K562 (cell line): ENCODE data around the gene DAP. TPM values are rescaled to one million over a fixed set of nuclear protein-coding genes. Genes with fewer than 3 reads are reported as not detected.

ENCODE experiments used
- ATAC-seq: fragments of 200-7000 bp; cut with Tn5 transposase; 3 replicates; pipeline ENCODE4 v1.9.1; 2020; ENCODE audit warnings: moderate library complexity
- BruUV-seq: library from RNA; stranded (reverse); fragments of 400-500 nt; replicated peaks from 2 replicates; lab custom pipeline; 2021; lab: Mats Ljungman, UMichigan
- CTCF ChIA-PET: fragments of 300-600 bp; formaldehyde crosslinking; extraction: SDS; loops from one replicate; lab custom pipeline; 2021; ENCODE audit warnings: low intra/inter-chr PET ratio; lab: Yijun Ruan, JAX
- POLR2A ChIA-PET: fragments of 300-600, 350-650 bp; sonication (Branson Sonifier 250); formaldehyde crosslinking; extraction: SDS; loops from one replicate; lab custom pipeline; 2021; ENCODE audit warnings: antibody characterized with exemption, inconsistent platforms; lab: Yijun Ruan, JAX
- DNase-seq, 4 experiments: peaks; one replicate each; pipeline versions ENCODE4 v3.0.0 to v3.0.0-alpha.2; 2011 to 2018; ENCODE audit warnings: low spot score in 3 of 4, mixed read lengths in 3 of 4; ENCODE audit errors: extremely low read depth in 1 of 4
- FAIRE-seq: peaks from 2 replicates; lab custom pipeline; 2011; peaks lifted over from hg19 to GRCh38; lab: Jason Lieb, UNC
- H2AFZ ChIP-seq: 2 replicates; pipeline ENCODE4 v1.6.0; 2011; ENCODE audit warnings: low read depth, low read length, control low read depth, inconsistent platforms
- H3K27ac ChIP-seq: fragments of 200-600 bp; 3 replicates; pipeline ENCODE4 v1.8.0; 2011; ENCODE audit warnings: low read depth, mild to moderate bottlenecking, control low read depth, inconsistent platforms, low read length, moderate library complexity, mixed read lengths; ENCODE audit errors: extremely low read depth
- H3K27me3 ChIP-seq, 2 experiments: fragments of 300-600 bp in 1 of 2; 2 replicates in 1 of 2; 3 replicates in 1 of 2; pipeline versions ENCODE4 v1.6.0 to v1.8.0; 2011; ENCODE audit warnings: inconsistent platforms in 2 of 2, low read length in 2 of 2, mild to moderate bottlenecking in 1 of 2, mixed read lengths in 1 of 2, moderate library complexity in 1 of 2; ENCODE audit not compliant: control insufficient read depth in 2 of 2, insufficient read depth in 2 of 2
- H3K36me3 ChIP-seq: fragments of 300-600 bp; 3 replicates; pipeline ENCODE4 v1.8.0; 2011; ENCODE audit warnings: mild to moderate bottlenecking, low read length, inconsistent platforms; ENCODE audit not compliant: control insufficient read depth, insufficient read depth
- H3K4me1 ChIP-seq, 2 experiments: fragments of 200-600 bp in 1 of 2; replicated peaks in 1 of 2; 2 replicates in 1 of 2; 3 replicates in 1 of 2; pipeline versions ENCODE4 v1.5.1 to v1.8.0; 2011; ENCODE audit warnings: inconsistent platforms in 2 of 2, low read length in 2 of 2, mild to moderate bottlenecking in 1 of 2, mixed read lengths in 1 of 2, moderate library complexity in 1 of 2; ENCODE audit not compliant: control insufficient read depth in 2 of 2, insufficient read depth in 2 of 2
- H3K4me2 ChIP-seq: 2 replicates; pipeline ENCODE4 v1.6.1; 2011; ENCODE audit warnings: low read length, control low read depth, inconsistent platforms, mixed read lengths; ENCODE audit not compliant: insufficient read depth
- H3K4me3 ChIP-seq: fragments of 200-600 bp; sonication (generic), shearing (Covaris generic); 2 replicates; pipeline ENCODE4 v1.5.1; 2016; ENCODE audit warnings: control low read depth, inconsistent platforms
- H3K79me2 ChIP-seq: fragments of 200-600 bp; 3 replicates; pipeline ENCODE4 v1.8.0; 2011; ENCODE audit warnings: low read length, inconsistent platforms; ENCODE audit not compliant: control insufficient read depth, insufficient read depth
- H3K9ac ChIP-seq, 2 experiments: 2 replicates each; pipeline versions ENCODE4 v1.6.0 to v1.6.1; 2011; ENCODE audit warnings: low read depth in 2 of 2, low read length in 2 of 2, control low read depth in 1 of 2, inconsistent platforms in 1 of 2, mild to moderate bottlenecking in 1 of 2, mixed read lengths in 1 of 2; ENCODE audit not compliant: insufficient read depth in 1 of 2
- H3K9me1 ChIP-seq: one replicate; pipeline ENCODE4 v1.6.0; 2011; ENCODE audit warnings: inconsistent platforms, mild to moderate bottlenecking, low read length, moderate library complexity; ENCODE audit not compliant: control insufficient read depth, insufficient read depth
- H3K9me3 ChIP-seq: replicated peaks from 2 replicates; pipeline ENCODE4 v1.5.1; 2011; ENCODE audit warnings: low read depth, low read length, inconsistent platforms; ENCODE audit not compliant: control insufficient read depth, insufficient read depth
- H4K20me1 ChIP-seq: replicated peaks from 2 replicates; pipeline ENCODE4 v1.6.1; 2011; ENCODE audit warnings: low read length, inconsistent platforms, mixed read lengths; ENCODE audit not compliant: control insufficient read depth, insufficient read depth
- HES1 ChIP-seq: fragments of 450-650 bp; IDR thresholded peaks from 2 replicates; pipeline ENCODE4 v1.6.1; 2016; ENCODE audit warnings: low read depth, mild to moderate bottlenecking, moderate library complexity
- HMGXB4 ChIP-seq: sonication (generic); formaldehyde crosslinking; IDR thresholded peaks from 2 replicates; pipeline ENCODE4 v1.8.1; 2023; ENCODE audit warnings: mild to moderate bottlenecking, missing genetic modification reagents
- RB1 ChIP-seq: fragments of 450-650 bp; IDR thresholded peaks from 2 replicates; pipeline ENCODE4 v1.6.1; 2017; ENCODE audit warnings: low read depth, mild to moderate bottlenecking
- SFPQ ChIP-seq: fragments of 200-400 bp; formaldehyde crosslinking; IDR thresholded peaks from 2 replicates; pipeline ENCODE4 v1.6.1; 2017; ENCODE audit warnings: mild to moderate bottlenecking, low read depth, low read length, moderate library complexity
- SP1 ChIP-seq: sonication (generic); formaldehyde crosslinking; IDR thresholded peaks from 2 replicates; pipeline ENCODE4 v1.8.1; 2022; ENCODE audit warnings: mild to moderate bottlenecking, missing genetic modification reagents
- TARDBP ChIP-seq: fragments of 450-650 bp; IDR thresholded peaks from 2 replicates; pipeline ENCODE4 v1.6.1; 2016
- ZMIZ1 ChIP-seq, 2 experiments: fragments of 150-350 bp in 1 of 2; IDR thresholded peaks; 2 replicates each; pipeline ENCODE4 v1.6.1; 2012 to 2016; ENCODE audit warnings: low read depth in 2 of 2, low read length in 2 of 2, mild to moderate bottlenecking in 1 of 2, moderate library complexity in 1 of 2
- WGBS: fragments of 100-300 bp; shearing (Covaris generic); methylation state at CpG from one replicate; pipeline ENCODE4 v1.1.6; 2016; ENCODE audit warnings: low coverage, mixed read lengths; ENCODE audit not compliant: insufficient coverage; ENCODE audit errors: missing lambda C conversion rate; 5-methylcytosine and 5-hydroxymethylcytosine counted together
- in situ Hi-C: fragments of 300-500 bp; cut with MboI; formaldehyde crosslinking; loops from 4 replicates; pipeline ENCODE4 v1.15.0; 2018; ENCODE audit warnings: inconsistent platforms, mixed read lengths
- intact Hi-C: fragments of 100-400 bp; cut with micrococcal nuclease; formaldehyde crosslinking; loops from 2 replicates; pipeline ENCODE4 v1.14.2; 2022
- polyA plus RNA-seq, 8 experiments: library from polyadenylated mRNA; depleted of rRNA in 4 of 8; stranded (reverse) in 5 of 8; unstranded in 3 of 8; fragments of >200 nt; fragmentation: Nextera tagmentation in 2 of 8; fragmentation: Illumina TruSeq in 1 of 8; extraction: Ambion mirVana in 2 of 8; extraction: Trizol in 1 of 8; gene quantifications; 2 replicates each; pipeline versions ENCODE4 v1.2.1 to v1.2.3, GENCODE V29; 2011 to 2014; ENCODE audit warnings: inconsistent platforms in 1 of 8, missing spikeins in 1 of 8
- total RNA-seq, 7 experiments: library from RNA; depleted of rRNA in 6 of 7; stranded (reverse); fragments of >200 nt in 6 of 7; fragmentation: Illumina TruSeq in 2 of 7; extraction: Trizol in 2 of 7; gene quantifications; 2 replicates each; pipeline versions ENCODE4 v1.2.1 to v1.2.3, GENCODE V29; 2011 to 2021; ENCODE audit warnings: low replicate concordance in 1 of 7

The DAP gene
- total and polyA plus RNA-seq, 9 of the 15 experiments (the other 6 are each of a cell fraction or from before 2014, with no cell fraction given) = 14.1 to 151 (median 34.5) TPM

- in situ Hi-C loops = no loop called here
- H3K4me1 ChIP-seq = peaks cover 6 to 12% of the 10 kb centered on the region in 2 experiments; a peak in 4 of 5 replicates
- peaks cover 60% of the 10 kb centered on the region; the same call in 2 of the 3 replicates for H3K36me3 ChIP-seq
- BruUV-seq = no TSS peak
- FAIRE-seq (no peak), ATAC-seq (no peak), DNase-seq (no peak)
- H3K4me3 ChIP-seq = no peak overlapping the region
- H3K79me2 ChIP-seq = 0 out of 3 replicates have a peak, but pooled peaks cover 4% of the 10 kb centered on the region
- H3K4me2 ChIP-seq = no peak overlapping the region
- H3K9me3 ChIP-seq = no peaks in the 10 kb centered on the region
- WGBS = 91% methylated on average over 6 of the region's 6 CpGs
- peaks cover 9% of the 10 kb centered on the region for H3K9me1 ChIP-seq
- POLR2A ChIA-PET = no interaction called here
- H4K20me1 ChIP-seq = peaks cover 19% of the 10 kb centered on the region
- no peaks in the 10 kb centered on the region for H3K27me3 ChIP-seq
- H3K9ac ChIP-seq = no peak overlapping the region
- intact Hi-C loops = no loop called here
- CTCF ChIA-PET = no interaction called here
- no peak overlapping the region for H2AFZ ChIP-seq
- H3K27ac ChIP-seq = no peak overlapping the region
- TF ChIP-seq SP1 (CRISPR knock-in tag) (no peak), RB1 (no peak), HES1 (no peak), SFPQ (no peak), TARDBP (no peak), ZMIZ1 (IDR thresholded peaks at IDR 0.05; ENCODE audit: low read depth in 2 of 2, low read length in 2 of 2) (no peak), HMGXB4 (CRISPR knock-in tag) (no peak)
These were observed 75.9 kb downstream of the DAP start for GRCh38 chr5:10685115-10685521.
